Stimulated activated CD8-positive, alpha-beta memory T cell treated with anti-CD3 and anti-CD28 coated beads, Interleukin-7, amount 100 ng/mL, for 48 hours (primary cell): Measurements from ENCODE around the gene COQ2.

Source experiments
- DNase-seq, 2 donors: peaks; one replicate each; pipeline ENCODE4 v3.0.0-alpha.2; 2020; ENCODE audit warnings: low read depth in 1 of 2; ENCODE audit errors: extremely low read depth in 1 of 2

The COQ2 gene

GRCh38 chr4:83219344-83220331, 65.0 kb downstream of the COQ2 start:
- DNase-seq, result peak; percentile 37 to 56

DNA sequence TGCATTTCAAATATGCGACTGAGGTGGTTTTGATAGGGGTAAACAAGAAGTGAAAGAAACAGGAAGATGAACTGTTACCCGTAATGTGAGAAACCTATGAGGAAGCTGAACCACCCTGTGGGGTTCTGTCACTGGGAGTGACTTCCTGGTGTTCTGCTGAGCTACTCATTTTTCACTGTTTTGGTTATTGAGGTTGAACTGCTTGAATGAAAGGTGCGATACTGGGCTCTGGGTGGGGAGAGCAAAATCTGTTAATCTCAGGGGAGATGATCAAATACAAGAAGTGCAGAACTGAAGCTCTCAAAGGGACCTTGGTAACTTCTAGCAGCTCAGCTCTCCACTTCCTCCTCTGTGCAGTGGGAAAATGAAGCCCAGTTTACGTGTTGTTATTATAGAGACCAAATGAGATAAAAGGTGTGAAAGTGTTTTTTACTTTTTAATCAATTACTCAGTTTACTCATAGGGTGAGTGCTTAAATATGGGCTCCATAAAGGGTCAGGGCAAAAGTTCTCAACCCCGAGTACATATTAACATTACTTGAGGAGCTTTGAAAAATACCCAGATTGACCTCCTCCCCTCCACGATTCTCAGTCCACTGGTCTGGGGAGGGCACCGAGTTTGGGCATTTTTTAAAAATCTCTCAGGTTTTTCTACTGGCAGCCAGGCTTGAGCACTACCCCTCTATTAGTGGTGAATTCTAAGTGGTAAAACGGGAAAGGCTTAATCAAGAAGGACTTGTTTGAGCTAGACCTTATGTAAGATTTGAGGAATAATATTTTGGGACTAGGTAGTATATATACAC, 66.7 kb downstream of the COQ2 start:
- peak; percentile 24 to 50 for DNase-seq

GRCh38 chr4:83216959-83217683, 67.5 kb downstream of the COQ2 start:
- no peak for DNase-seq

- DNase-seq, result no peak
Observed at GRCh38 chr4:83214079-83214478, 70.5 kb downstream of the COQ2 start.
